H9 (cell line): ENCODE results near the gene GAS6. TPM values are rescaled to one million over a fixed set of nuclear protein-coding genes. Genes with fewer than 3 reads are reported as not detected.
A peak's percentile ranks its signal among the peaks of the same experiment; 100 is the strongest.

ENCODE experiments used
- DNase-seq: peaks from one replicate; pipeline ENCODE4 v3.0.0-alpha.2; 2017
- H2AFZ ChIP-seq: one replicate; pipeline ENCODE4 v1.6.1; 2013; ENCODE audit warnings: mild to moderate bottlenecking, low read length, control low read depth, moderate library complexity
- H2AK5ac ChIP-seq: 2 replicates; pipeline ENCODE4 v1.6.1; 2013; ENCODE audit warnings: low read length, control low read depth, mixed read lengths; ENCODE audit not compliant: insufficient read length
- H2BK120ac ChIP-seq: one replicate; pipeline ENCODE4 v1.6.1; 2013; ENCODE audit warnings: low read depth, mild to moderate bottlenecking, low read length, control low read depth, inconsistent platforms; ENCODE audit not compliant: poor library complexity, severe bottlenecking
- H2BK12ac ChIP-seq: 2 replicates; pipeline ENCODE4 v1.6.1; 2013; ENCODE audit warnings: low read length, control low read depth, mixed read lengths, low read depth; ENCODE audit not compliant: insufficient read length
- H2BK15ac ChIP-seq: 2 replicates; pipeline ENCODE4 v1.6.1; 2013; ENCODE audit warnings: low read depth, low read length, control low read depth
- H2BK20ac ChIP-seq: one replicate; pipeline ENCODE4 v1.6.1; 2013; ENCODE audit warnings: low read depth, mild to moderate bottlenecking, low read length, control low read depth, inconsistent platforms; ENCODE audit not compliant: poor library complexity, severe bottlenecking
- H2BK5ac ChIP-seq: 2 replicates; pipeline ENCODE4 v1.6.1; 2013; ENCODE audit warnings: low read length, control low read depth, mixed read lengths; ENCODE audit not compliant: insufficient read length
- H3K14ac ChIP-seq: 2 replicates; pipeline ENCODE4 v1.6.1; 2013; ENCODE audit warnings: low read length, control low read depth; ENCODE audit not compliant: insufficient read depth
- H3K18ac ChIP-seq: 2 replicates; pipeline ENCODE4 v1.6.1; 2013; ENCODE audit warnings: low read depth, mild to moderate bottlenecking, mixed read lengths, low read length, control low read depth; ENCODE audit not compliant: insufficient read length
- H3K23ac ChIP-seq: 2 replicates; pipeline ENCODE4 v1.6.1; 2013; ENCODE audit warnings: low read length, control low read depth, mixed read lengths, low read depth; ENCODE audit not compliant: insufficient read length
- H3K23me2 ChIP-seq: 2 replicates; pipeline ENCODE4 v1.6.1; 2013; ENCODE audit warnings: low read depth, mild to moderate bottlenecking, mixed read lengths, low read length, control low read depth; ENCODE audit not compliant: insufficient read length, poor library complexity, severe bottlenecking
- H3K27ac ChIP-seq: 2 replicates; pipeline ENCODE4 v1.5.1; 2013; ENCODE audit warnings: low read length, control low read depth, mixed read lengths, low read depth; ENCODE audit not compliant: insufficient read length
- H3K27me3 ChIP-seq: 2 replicates; pipeline ENCODE4 v1.6.1; 2013; ENCODE audit warnings: low read length, control low read depth, inconsistent platforms; ENCODE audit not compliant: insufficient read depth
- H3K4ac ChIP-seq: 2 replicates; pipeline ENCODE4 v1.6.1; 2013; ENCODE audit warnings: low read depth, mild to moderate bottlenecking, control low read depth, inconsistent platforms, low read length, moderate library complexity
- H3K4me1 ChIP-seq: 2 replicates; pipeline ENCODE4 v1.6.1; 2013; ENCODE audit warnings: low read length, control low read depth, inconsistent platforms; ENCODE audit not compliant: insufficient read depth
- H3K4me2 ChIP-seq: 2 replicates; pipeline ENCODE4 v1.6.1; 2013; ENCODE audit warnings: low read length, control low read depth, mixed read lengths; ENCODE audit not compliant: insufficient read length, insufficient read depth
- H3K56ac ChIP-seq: 2 replicates; pipeline ENCODE4 v1.6.1; 2013; ENCODE audit warnings: low read depth, mild to moderate bottlenecking, mixed read lengths, low read length, control low read depth; ENCODE audit not compliant: insufficient read length
- H3K79me1 ChIP-seq: 2 replicates; pipeline ENCODE4 v1.6.1; 2013; ENCODE audit warnings: low read depth, mild to moderate bottlenecking, moderate library complexity, low read length, control low read depth, inconsistent platforms; ENCODE audit not compliant: insufficient read depth, poor library complexity, severe bottlenecking
- H3K79me2 ChIP-seq: 2 replicates; pipeline ENCODE4 v1.6.1; 2013; ENCODE audit warnings: low read length, control low read depth, inconsistent platforms; ENCODE audit not compliant: insufficient read depth
- H3K9ac ChIP-seq: 2 replicates; pipeline ENCODE4 v1.6.1; 2013; ENCODE audit warnings: low read length, control low read depth, mixed read lengths; ENCODE audit not compliant: insufficient read length; ENCODE audit errors: extremely low read depth
- H3K9me3 ChIP-seq: one replicate; pipeline ENCODE4 v1.6.1; 2013; ENCODE audit warnings: low read depth, low read length, inconsistent platforms; ENCODE audit not compliant: control insufficient read depth
- H3T11ph ChIP-seq: one replicate; pipeline ENCODE4 v1.6.1; 2013; ENCODE audit warnings: mild to moderate bottlenecking, low read length, control low read depth, inconsistent platforms
- H4K20me1 ChIP-seq: one replicate; pipeline ENCODE4 v1.6.1; 2013; ENCODE audit not compliant: control insufficient read depth, insufficient read length, insufficient read depth
- H4K5ac ChIP-seq: 2 replicates; pipeline ENCODE4 v1.6.1; 2013; ENCODE audit warnings: low read depth, mild to moderate bottlenecking, mixed read lengths, low read length, control low read depth; ENCODE audit not compliant: insufficient read length
- H4K8ac ChIP-seq: replicated peaks from 2 replicates; pipeline ENCODE4 v1.6.1; 2013; ENCODE audit warnings: low read length, control low read depth, mixed read lengths, low read depth; ENCODE audit not compliant: insufficient read length
- H4K91ac ChIP-seq: 2 replicates; pipeline ENCODE4 v1.6.1; 2013; ENCODE audit warnings: low read depth, mild to moderate bottlenecking, moderate library complexity, mixed read lengths, low read length, control low read depth; ENCODE audit not compliant: insufficient read length
- H3K27ac Mint-ChIP-seq, 3 experiments: 2 replicates in 2 of 3; 3 replicates in 1 of 3; pipeline ENCODE4 v1.8.0; 2020 to 2021; ENCODE audit warnings: mixed read lengths in 3 of 3, mild to moderate bottlenecking in 1 of 3, moderate library complexity in 1 of 3
- H3K27me3 Mint-ChIP-seq: 2 replicates; pipeline ENCODE4 v1.8.0; 2021; ENCODE audit warnings: low read depth, mild to moderate bottlenecking, moderate library complexity, mixed read lengths
- H3K36me3 Mint-ChIP-seq, 3 experiments: 2 replicates in 2 of 3; 3 replicates in 1 of 3; pipeline ENCODE4 v1.8.0; 2020 to 2021; ENCODE audit warnings: low read depth in 3 of 3, mixed read lengths in 3 of 3; ENCODE audit not compliant: insufficient read depth in 1 of 3
- H3K4me1 Mint-ChIP-seq, 2 experiments: 2 replicates each; pipeline ENCODE4 v1.8.0; 2020; ENCODE audit warnings: mixed read lengths in 2 of 2
- H3K4me3 Mint-ChIP-seq, 2 experiments: 2 replicates in 1 of 2; 3 replicates in 1 of 2; pipeline ENCODE4 v1.8.0; 2020 to 2021; ENCODE audit warnings: mild to moderate bottlenecking in 2 of 2, mixed read lengths in 2 of 2, moderate library complexity in 1 of 2
- H3K9me3 Mint-ChIP-seq, 2 experiments: 2 replicates in 1 of 2; 3 replicates in 1 of 2; pipeline ENCODE4 v1.8.0; 2020; ENCODE audit warnings: mild to moderate bottlenecking in 2 of 2, mixed read lengths in 2 of 2, moderate library complexity in 1 of 2
- CTCF ChIP-seq: fragments of 200-600 bp; sonication (generic); conservative IDR thresholded peaks from 3 replicates; pipeline ENCODE4 v1.8.0; 2021; ENCODE audit warnings: antibody characterized with exemption, mild to moderate bottlenecking
- WGBS: extraction: QIAGEN DNeasy Blood & Tissue Kit; methylation state at CpG from one replicate; pipeline ENCODE4 v1.1.7; 2013; ENCODE audit warnings: missing lambda C conversion rate, low lambda C conversion rate, mixed read lengths; ENCODE audit not compliant: insufficient read length; ENCODE audit errors: extremely low coverage; 5-methylcytosine and 5-hydroxymethylcytosine counted together
- total RNA-seq: library from RNA; stranded (reverse); gene quantifications from 2 replicates; pipeline ENCODE4 v1.2.1, GENCODE V29; 2021

GAS6 gene
- total RNA-seq, 1 experiment from 2014 or later = 20.5 TPM

GRCh38 chr13:113806104-113806471 lies 57.8 kb downstream of the GAS6 start:
- Histone ChIP-seq H3K23me2 (no peaks in the 10 kb centered on the region), H3K27me3 (no peaks in the 10 kb centered on the region)

More at GRCh38 chr13:113806104-113806471, 57.8 kb downstream of the GAS6 start:
- Histone ChIP-seq H3K79me1 (no peaks in the 10 kb centered on the region), H4K5ac (no peak overlapping the region), H3K79me2 (no peaks in the 10 kb centered on the region), H3K27ac (no peak overlapping the region), H2BK20ac (no peak overlapping the region), H2BK120ac (no peak overlapping the region), H2AFZ (no peak overlapping the region), H3K9ac (no peak overlapping the region), H3T11ph (no peak overlapping the region), H2BK12ac (no peak overlapping the region), H4K20me1 (no peaks in the 10 kb centered on the region), H4K91ac (no peak overlapping the region), H4K8ac (no peak overlapping the region), H3K56ac (no peak overlapping the region), H3K4ac (no peak overlapping the region), H2BK15ac (no peak overlapping the region), H3K14ac (no peak overlapping the region), H3K4me2 (no peak overlapping the region), H2AK5ac (no peak overlapping the region), H2BK5ac (no peak overlapping the region), H3K9me3 (no peaks in the 10 kb centered on the region), H3K4me1 (no peaks in the 10 kb centered on the region), H3K18ac (no peak overlapping the region), H3K23ac (no peak overlapping the region)
- H3K36me3 Mint-ChIP-seq = peaks cover 3 to 12% (median 8%) of the 10 kb centered on the region in 3 experiments
- 0 out of 7 replicates have a peak overlapping the region, but pooled peaks of 1 of the 3 experiments have one; percentile 28 for H3K27ac Mint-ChIP-seq
- no CpG with 5 or more reads among the region's 11 CpGs for WGBS
- peaks cover 3 to 6% of the 10 kb centered on the region in 2 experiments; a peak in 2 of 4 replicates for H3K4me1 Mint-ChIP-seq
- peaks cover 3% of the 10 kb centered on the region for H3K27me3 Mint-ChIP-seq
- H3K4me3 Mint-ChIP-seq = no peak overlapping the region
- peaks cover 18 to 21% of the 10 kb centered on the region in 2 experiments for H3K9me3 Mint-ChIP-seq
- DNase-seq = no peak
- TF ChIP-seq CTCF = no peak
